ENCODE measurements around the gene LRRC72.

LRRC72 gene

GRCh38 chr7:16564023-16564380 lies 37.4 kb downstream of the LRRC72 start:
- Histone ChIP-seq H3K27me3 (ENCODE audit: low read depth) (no peaks in the 10 kb centered on the region), H3K36me3 (replicated peaks) (no peaks in the 10 kb centered on the region), H3K4me1 (peaks cover 3% of the 10 kb centered on the region), H3K9me3 (no peaks in the 10 kb centered on the region), H3K4me3 (no peak overlapping the region)
- in situ Hi-C loops (cut with MboI; ENCODE audit: low sequenced_read_pairs), result loop anchor here (10.0 to 25.0 kb wide), 2 partner anchors 127 to 479 kb away; no protein-coding TSS in a partner anchor
- DNase-seq (ENCODE audit: low spot score in 2 of 2), result no peak

GRCh38 chr7:16564909-16565426 lies 38.3 kb downstream of the LRRC72 start:
- no peak overlapping the region for H3K4me3 ChIP-seq
- H3K4me1 ChIP-seq, result peaks cover 3% of the 10 kb centered on the region
- in situ Hi-C loops (cut with MboI; ENCODE audit: low sequenced_read_pairs), result loop anchor here (10.0 to 25.0 kb wide), 2 partner anchors 128 to 480 kb away; no protein-coding TSS in a partner anchor
- H3K36me3 ChIP-seq (replicated peaks), result no peaks in the 10 kb centered on the region
- H3K27me3 ChIP-seq (ENCODE audit: low read depth), result no peaks in the 10 kb centered on the region
- H3K9me3 ChIP-seq, result no peaks in the 10 kb centered on the region
- DNase-seq (ENCODE audit: low spot score in 2 of 2), result peak; percentile 25 to 76

GRCh38 chr7:16571941-16572340 lies 45.3 kb downstream of the LRRC72 start:
- H3K36me3 ChIP-seq (replicated peaks), result no peaks in the 10 kb centered on the region
- no peak overlapping the region for H3K4me3 ChIP-seq
- in situ Hi-C loops (cut with MboI; ENCODE audit: low sequenced_read_pairs), result loop anchor here (25.0 kb wide), 1 partner anchor 135 kb away; no protein-coding TSS in a partner anchor
- DNase-seq (ENCODE audit: low spot score in 2 of 2), result no peak
- no peaks in the 10 kb centered on the region for H3K4me1 ChIP-seq
- H3K27me3 ChIP-seq (ENCODE audit: low read depth), result no peaks in the 10 kb centered on the region
- no peaks in the 10 kb centered on the region; the same call in 1 of the 2 replicates for H3K9me3 ChIP-seq

- H3K36me3 ChIP-seq (replicated peaks), result no peaks in the 10 kb centered on the region
- no peak for DNase-seq (ENCODE audit: low spot score in 2 of 2)
- H3K4me1 ChIP-seq, result no peaks in the 10 kb centered on the region
- no peak overlapping the region for H3K4me3 ChIP-seq
- no peaks in the 10 kb centered on the region for H3K9me3 ChIP-seq
- in situ Hi-C loops (cut with MboI; ENCODE audit: low sequenced_read_pairs), result no loop called here
- H3K27me3 ChIP-seq (ENCODE audit: low read depth), result no peaks in the 10 kb centered on the region
Measured at GRCh38 chr7:16579216-16579615, 52.6 kb downstream of the LRRC72 start.

GRCh38 chr7:16581286-16581685 lies 54.7 kb downstream of the LRRC72 start:
- Histone ChIP-seq H3K27me3 (ENCODE audit: low read depth) (no peaks in the 10 kb centered on the region), H3K4me3 (no peak overlapping the region), H3K9me3 (no peaks in the 10 kb centered on the region), H3K4me1 (no peaks in the 10 kb centered on the region), H3K36me3 (replicated peaks) (no peaks in the 10 kb centered on the region)
- DNase-seq (ENCODE audit: low spot score in 2 of 2), result no peak
- in situ Hi-C loops (cut with MboI; ENCODE audit: low sequenced_read_pairs), result no loop called here

GRCh38 chr7:16583834-16584233 lies 57.2 kb downstream of the LRRC72 start:
- no peak for DNase-seq (ENCODE audit: low spot score in 2 of 2)
- Histone ChIP-seq H3K36me3 (replicated peaks) (no peaks in the 10 kb centered on the region), H3K4me3 (no peak overlapping the region), H3K4me1 (peaks cover 8% of the 10 kb centered on the region), H3K9me3 (no peaks in the 10 kb centered on the region), H3K27me3 (ENCODE audit: low read depth) (no peaks in the 10 kb centered on the region)
- in situ Hi-C loops (cut with MboI; ENCODE audit: low sequenced_read_pairs), result no loop called here

- in situ Hi-C loops (cut with MboI; ENCODE audit: low sequenced_read_pairs), result no loop called here
- no peaks in the 10 kb centered on the region for H3K36me3 ChIP-seq (replicated peaks)
- no peak for DNase-seq (ENCODE audit: low spot score in 2 of 2)
Measured at GRCh38 chr7:16585540-16585939, 58.9 kb downstream of the LRRC72 start.

GRCh38 chr7:16586081-16586874 lies 59.7 kb downstream of the LRRC72 start:
- no peak for DNase-seq (ENCODE audit: low spot score in 2 of 2)
- Histone ChIP-seq H3K9me3 (no peaks in the 10 kb centered on the region), H3K4me1 (peaks cover 8% of the 10 kb centered on the region), H3K27me3 (ENCODE audit: low read depth) (no peaks in the 10 kb centered on the region), H3K4me3 (no peak overlapping the region), H3K36me3 (replicated peaks) (no peaks in the 10 kb centered on the region)
- in situ Hi-C loops (cut with MboI; ENCODE audit: low sequenced_read_pairs), result no loop called here

More at GRCh38 chr7:16585540-16585939, 58.9 kb downstream of the LRRC72 start:
- Histone ChIP-seq H3K27me3 (ENCODE audit: low read depth) (no peaks in the 10 kb centered on the region), H3K4me1 (peaks cover 8% of the 10 kb centered on the region), H3K4me3 (no peak overlapping the region), H3K9me3 (no peaks in the 10 kb centered on the region)

GRCh38 chr7:16587129-16587528 lies 60.5 kb downstream of the LRRC72 start:
- Histone ChIP-seq H3K4me1 (peaks cover 8% of the 10 kb centered on the region), H3K27me3 (ENCODE audit: low read depth) (no peaks in the 10 kb centered on the region), H3K4me3 (no peak overlapping the region), H3K9me3 (no peaks in the 10 kb centered on the region), H3K36me3 (replicated peaks) (no peaks in the 10 kb centered on the region)
- DNase-seq (ENCODE audit: low spot score in 2 of 2), result no peak
- in situ Hi-C loops (cut with MboI; ENCODE audit: low sequenced_read_pairs), result no loop called here

GRCh38 chr7:16587790-16588189 lies 61.2 kb downstream of the LRRC72 start:
- no peaks in the 10 kb centered on the region for H3K36me3 ChIP-seq (replicated peaks)
- in situ Hi-C loops (cut with MboI; ENCODE audit: low sequenced_read_pairs), result no loop called here
- no peak overlapping the region for H3K4me3 ChIP-seq
- H3K9me3 ChIP-seq, result no peaks in the 10 kb centered on the region
- peak; percentile 53 to 58 for DNase-seq (ENCODE audit: low spot score in 2 of 2)
- H3K4me1 ChIP-seq, result peaks cover 8% of the 10 kb centered on the region
- no peaks in the 10 kb centered on the region for H3K27me3 ChIP-seq (ENCODE audit: low read depth)

GRCh38 chr7:16589881-16590280 lies 63.3 kb downstream of the LRRC72 start:
- DNase-seq (ENCODE audit: low spot score in 2 of 2), result no peak
- Histone ChIP-seq H3K9me3 (no peaks in the 10 kb centered on the region; the same call in 1 of the 2 replicates), H3K36me3 (replicated peaks) (no peaks in the 10 kb centered on the region), H3K4me3 (no peak overlapping the region), H3K4me1 (peaks cover 8% of the 10 kb centered on the region), H3K27me3 (ENCODE audit: low read depth) (no peaks in the 10 kb centered on the region)
- in situ Hi-C loops (cut with MboI; ENCODE audit: low sequenced_read_pairs), result no loop called here

- no peak overlapping the region for H3K4me3 ChIP-seq
- DNase-seq (ENCODE audit: low spot score in 2 of 2), result no peak
- in situ Hi-C loops (cut with MboI; ENCODE audit: low sequenced_read_pairs), result no loop called here
- H3K9me3 ChIP-seq, result no peaks in the 10 kb centered on the region; the same call in 1 of the 2 replicates
- no peaks in the 10 kb centered on the region for H3K36me3 ChIP-seq (replicated peaks)
- peaks cover 8% of the 10 kb centered on the region for H3K4me1 ChIP-seq
- no peaks in the 10 kb centered on the region for H3K27me3 ChIP-seq (ENCODE audit: low read depth)
Measured at GRCh38 chr7:16590424-16590823, 63.8 kb downstream of the LRRC72 start.

- no peaks in the 10 kb centered on the region for H3K36me3 ChIP-seq (replicated peaks)
- no peaks in the 10 kb centered on the region; the same call in 1 of the 2 replicates for H3K9me3 ChIP-seq
- peaks cover 8% of the 10 kb centered on the region for H3K4me1 ChIP-seq
- H3K27me3 ChIP-seq (ENCODE audit: low read depth), result no peaks in the 10 kb centered on the region
- H3K4me3 ChIP-seq, result no peak overlapping the region
- no peak for DNase-seq (ENCODE audit: low spot score in 2 of 2)
- in situ Hi-C loops (cut with MboI; ENCODE audit: low sequenced_read_pairs), result no loop called here
Measured at GRCh38 chr7:16592395-16592794, 65.8 kb downstream of the LRRC72 start.

- Histone ChIP-seq H3K4me1 (no peaks in the 10 kb centered on the region), H3K9me3 (no peaks in the 10 kb centered on the region; the same call in 1 of the 2 replicates), H3K36me3 (replicated peaks) (no peaks in the 10 kb centered on the region), H3K4me3 (no peak overlapping the region), H3K27me3 (ENCODE audit: low read depth) (no peaks in the 10 kb centered on the region)
- no peak for DNase-seq (ENCODE audit: low spot score in 2 of 2)
- in situ Hi-C loops (cut with MboI; ENCODE audit: low sequenced_read_pairs), result no loop called here
Measured at GRCh38 chr7:16594061-16594460, 67.4 kb downstream of the LRRC72 start.

All from HAP-1 (cell line).